Measurements from ENCODE around the gene B3GLCT. TPM values are rescaled to one million over a fixed set of nuclear protein-coding genes. Genes with fewer than 3 reads are reported as not detected.

The B3GLCT gene
- total and polyA plus RNA-seq, 4 donors = 1.5 to 3.6 (median 2.2) TPM

GRCh38 chr13:31242916-31243315 lies 43.1 kb downstream of the B3GLCT start:
- Histone ChIP-seq H3K27me3 (ENCODE audit: control insufficient read depth in 4 of 4, insufficient read depth in 4 of 4, low read length in 3 of 4) (no peaks in the 10 kb centered on the region), H3K27ac (ENCODE audit: low read depth in 1 of 2, low read length in 2 of 2) (no peak overlapping the region), H3K4me3 (ENCODE audit: low read depth in 1 of 3, low read length in 3 of 3) (no peak overlapping the region), H3K4me1 (ENCODE audit: control insufficient read depth in 4 of 4, insufficient read depth in 4 of 4, low read length in 3 of 4) (no peaks in the 10 kb centered on the region), H3K9ac (ENCODE audit: low read depth in 1 of 2, low read length in 2 of 2) (no peak overlapping the region), H3K36me3 (ENCODE audit: control insufficient read depth in 4 of 4, insufficient read depth in 3 of 4, low read depth in 1 of 4, low read length in 3 of 4) (no peaks in the 10 kb centered on the region), H3K9me3 (ENCODE audit: control insufficient read depth in 4 of 4, low read length in 3 of 4) (no peaks in the 10 kb centered on the region)
- no peak for TF ChIP-seq GABPA (IDR thresholded peaks at IDR 0.05 in 1 of 2, conservative IDR thresholded peaks at IDR 0.05 in 1 of 2)
- TF ChIP-seq MAX (IDR thresholded peaks at IDR 0.05) = no peak
- no peak for TF ChIP-seq NR2F2 (IDR thresholded peaks at IDR 0.05)
- no peak for TF ChIP-seq RAD21 (IDR thresholded peaks at IDR 0.05)
- TF ChIP-seq CTCF (IDR thresholded peaks at IDR 0.05; ENCODE audit: low read depth, low read length, missing input control) = no peak
- TF ChIP-seq ATF3 (IDR thresholded peaks at IDR 0.05) = no peak
- no peak for TF ChIP-seq HNF4A (conservative IDR thresholded peaks at IDR 0.05)
- TF ChIP-seq HNF4G (IDR thresholded peaks at IDR 0.05) = no peak
- TF ChIP-seq SP1 (IDR thresholded peaks at IDR 0.05) = no peak
- TF ChIP-seq FOXA1 (IDR thresholded peaks at IDR 0.05) = no peak
- TF ChIP-seq EGR1 (IDR thresholded peaks at IDR 0.05; ENCODE audit: low read depth in 2 of 2) = no peak
- TF ChIP-seq TAF1 (conservative IDR thresholded peaks at IDR 0.05) = no peak
- TF ChIP-seq ZBTB33 (IDR thresholded peaks at IDR 0.05) = no peak
- TF ChIP-seq REST (IDR thresholded peaks at IDR 0.05) = no peak
- WGBS = 78% methylated on average over 1 of the region's 1 CpG
- no peak for DNase-seq (ENCODE audit: low spot score)

- TF ChIP-seq ATF3 (IDR thresholded peaks at IDR 0.05) (no peak), FOXA2 (IDR thresholded peaks at IDR 0.05) (no peak), GABPA (IDR thresholded peaks at IDR 0.05 in 1 of 2, conservative IDR thresholded peaks at IDR 0.05 in 1 of 2) (no peak), FOXA1 (IDR thresholded peaks at IDR 0.05) (no peak), YY1 (IDR thresholded peaks at IDR 0.05) (no peak), RAD21 (IDR thresholded peaks at IDR 0.05) (no peak), EGR1 (IDR thresholded peaks at IDR 0.05; ENCODE audit: low read depth in 2 of 2) (no peak), HNF4A (conservative IDR thresholded peaks at IDR 0.05) (no peak), MAX (IDR thresholded peaks at IDR 0.05) (no peak), ZBTB33 (IDR thresholded peaks at IDR 0.05) (no peak), JUND (IDR thresholded peaks at IDR 0.05) (no peak), TAF1 (conservative IDR thresholded peaks at IDR 0.05) (no peak)
- Histone ChIP-seq H3K4me3 (ENCODE audit: low read depth in 1 of 3, low read length in 3 of 3) (no peak overlapping the region), H3K36me3 (ENCODE audit: control insufficient read depth in 4 of 4, insufficient read depth in 3 of 4, low read depth in 1 of 4, low read length in 3 of 4) (no peaks in the 10 kb centered on the region), H3K27ac (ENCODE audit: low read depth in 1 of 2, low read length in 2 of 2) (no peak overlapping the region), H3K9me3 (ENCODE audit: control insufficient read depth in 4 of 4, low read length in 3 of 4) (no peaks in the 10 kb centered on the region), H3K4me1 (ENCODE audit: control insufficient read depth in 4 of 4, insufficient read depth in 4 of 4, low read length in 3 of 4) (no peaks in the 10 kb centered on the region), H3K9ac (ENCODE audit: low read depth in 1 of 2, low read length in 2 of 2) (no peak overlapping the region), H3K27me3 (ENCODE audit: control insufficient read depth in 4 of 4, insufficient read depth in 4 of 4, low read length in 3 of 4) (no peaks in the 10 kb centered on the region)
- DNase-seq (ENCODE audit: low spot score) = no peak
- WGBS = 91% methylated on average over 1 of the region's 1 CpG
These were observed 46.0 kb downstream of the B3GLCT start for GRCh38 chr13:31245598-31246373.

Data from liver (tissue), 9 donors.